WI38 (cell line): ENCODE results near the gene ST3GAL4.

ENCODE experiments used
- H3K4me3 ChIP-seq: 2 replicates; pipeline ENCODE4 v1.5.1; 2011; ENCODE audit warnings: low read depth, mild to moderate bottlenecking, control low read depth, low read length
- TF ChIP-seq, protein P1 (sequence below): IDR thresholded peaks from 2 replicates; pipeline ENCODE4 v1.5.1; 2012; ENCODE audit warnings: low read depth, mild to moderate bottlenecking, control low read depth, low read length

Gene ST3GAL4

DNA sequence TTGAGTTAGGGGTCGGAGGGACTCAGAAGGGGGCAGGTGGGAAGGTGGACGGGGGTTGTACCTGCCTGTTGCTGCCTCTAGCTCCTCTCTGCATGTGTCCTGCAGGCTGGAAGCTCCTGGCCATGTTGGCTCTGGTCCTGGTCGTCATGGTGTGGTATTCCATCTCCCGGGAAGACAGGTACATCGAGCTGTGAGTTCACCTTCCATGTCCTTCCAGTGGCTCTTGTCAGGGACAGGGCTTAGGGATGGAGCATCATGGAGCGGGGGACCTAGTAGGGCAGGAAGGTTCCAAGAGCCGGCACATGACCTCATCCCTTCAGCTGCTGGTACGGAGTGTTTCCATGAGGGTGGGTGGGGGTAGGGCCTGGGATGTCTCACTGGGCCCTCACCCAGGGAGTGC lies 50.9 kb downstream of the ST3GAL4 start:
- TF ChIP-seq, protein P1, sequence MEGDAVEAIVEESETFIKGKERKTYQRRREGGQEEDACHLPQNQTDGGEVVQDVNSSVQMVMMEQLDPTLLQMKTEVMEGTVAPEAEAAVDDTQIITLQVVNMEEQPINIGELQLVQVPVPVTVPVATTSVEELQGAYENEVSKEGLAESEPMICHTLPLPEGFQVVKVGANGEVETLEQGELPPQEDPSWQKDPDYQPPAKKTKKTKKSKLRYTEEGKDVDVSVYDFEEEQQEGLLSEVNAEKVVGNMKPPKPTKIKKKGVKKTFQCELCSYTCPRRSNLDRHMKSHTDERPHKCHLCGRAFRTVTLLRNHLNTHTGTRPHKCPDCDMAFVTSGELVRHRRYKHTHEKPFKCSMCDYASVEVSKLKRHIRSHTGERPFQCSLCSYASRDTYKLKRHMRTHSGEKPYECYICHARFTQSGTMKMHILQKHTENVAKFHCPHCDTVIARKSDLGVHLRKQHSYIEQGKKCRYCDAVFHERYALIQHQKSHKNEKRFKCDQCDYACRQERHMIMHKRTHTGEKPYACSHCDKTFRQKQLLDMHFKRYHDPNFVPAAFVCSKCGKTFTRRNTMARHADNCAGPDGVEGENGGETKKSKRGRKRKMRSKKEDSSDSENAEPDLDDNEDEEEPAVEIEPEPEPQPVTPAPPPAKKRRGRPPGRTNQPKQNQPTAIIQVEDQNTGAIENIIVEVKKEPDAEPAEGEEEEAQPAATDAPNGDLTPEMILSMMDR, result no peak
- no peak overlapping the region for H3K4me3 ChIP-seq

DNA sequence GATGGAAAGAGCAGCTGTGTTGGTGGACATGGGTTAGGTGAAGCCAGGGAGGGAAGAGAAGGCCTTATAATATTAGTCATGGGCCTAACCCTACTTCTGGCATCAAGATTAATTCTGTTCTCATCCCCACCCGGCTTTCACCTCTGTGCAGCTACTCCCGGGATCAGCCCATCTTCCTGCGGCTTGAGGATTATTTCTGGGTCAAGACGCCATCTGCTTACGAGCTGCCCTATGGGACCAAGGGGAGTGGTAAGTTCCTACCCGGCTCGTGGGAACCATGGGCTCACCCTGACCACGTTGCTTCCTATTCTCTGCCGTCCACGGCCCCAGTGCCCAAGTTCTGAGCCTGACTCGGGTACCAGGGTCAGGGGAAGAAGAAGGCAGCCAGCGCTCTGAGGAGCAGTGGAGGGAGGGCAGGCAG lies 51.6 kb downstream of the ST3GAL4 start:
- H3K4me3 ChIP-seq, result no peak overlapping the region
- TF ChIP-seq, protein P1, result no peak

DNA sequence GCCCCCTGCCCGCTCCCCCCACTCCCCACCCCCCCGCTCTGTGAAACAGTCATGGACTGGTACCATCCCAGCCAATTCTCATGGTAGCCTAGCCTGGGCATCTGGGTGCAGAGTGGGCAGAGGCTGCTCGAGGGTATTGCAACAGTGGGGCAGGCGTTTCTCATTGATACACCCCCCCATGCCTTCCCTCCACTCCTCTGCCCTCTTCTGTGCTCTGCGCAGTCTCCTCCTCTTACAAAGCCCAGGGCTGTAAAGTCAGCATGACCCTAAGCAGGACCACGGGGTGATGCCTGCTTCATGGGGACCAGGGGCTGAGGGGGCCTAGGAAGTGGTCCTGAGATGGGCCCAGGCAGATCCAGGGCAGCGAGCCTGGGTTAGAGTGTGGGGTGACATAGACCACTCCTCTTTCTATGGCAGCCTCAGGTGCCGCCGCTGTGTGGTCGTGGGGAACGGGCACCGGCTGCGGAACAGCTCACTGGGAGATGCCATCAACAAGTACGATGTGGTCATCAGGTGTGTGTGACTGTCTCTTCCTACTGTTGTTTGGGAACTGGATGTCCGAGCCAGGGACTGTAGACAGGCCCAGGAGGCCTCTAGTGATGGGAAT lies 52.3 kb downstream of the ST3GAL4 start:
- no peak overlapping the region for H3K4me3 ChIP-seq
- TF ChIP-seq, protein P1, result no peak

DNA sequence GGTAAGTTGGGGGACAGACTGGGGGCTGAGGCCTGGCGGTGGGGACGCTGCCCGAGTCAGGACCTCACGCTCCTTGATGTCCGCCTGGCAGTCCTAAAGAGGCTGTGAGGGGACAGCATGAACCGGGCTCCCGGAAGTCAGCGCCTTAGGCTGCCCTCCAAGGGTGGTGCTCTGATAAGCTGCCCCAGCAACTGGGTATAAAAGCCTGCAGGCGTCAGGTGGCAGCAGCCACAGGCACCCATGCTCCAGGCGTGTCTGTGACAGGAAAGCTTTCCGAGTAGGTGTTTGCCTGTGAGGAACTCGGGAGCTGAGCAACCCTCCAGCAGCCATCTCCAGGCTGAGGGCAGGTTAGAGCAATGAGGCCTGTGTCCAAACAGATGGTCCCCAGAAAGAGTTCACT lies 53.0 kb downstream of the ST3GAL4 start:
- TF ChIP-seq, protein P1, result no peak
- H3K4me3 ChIP-seq, result no peak overlapping the region

DNA sequence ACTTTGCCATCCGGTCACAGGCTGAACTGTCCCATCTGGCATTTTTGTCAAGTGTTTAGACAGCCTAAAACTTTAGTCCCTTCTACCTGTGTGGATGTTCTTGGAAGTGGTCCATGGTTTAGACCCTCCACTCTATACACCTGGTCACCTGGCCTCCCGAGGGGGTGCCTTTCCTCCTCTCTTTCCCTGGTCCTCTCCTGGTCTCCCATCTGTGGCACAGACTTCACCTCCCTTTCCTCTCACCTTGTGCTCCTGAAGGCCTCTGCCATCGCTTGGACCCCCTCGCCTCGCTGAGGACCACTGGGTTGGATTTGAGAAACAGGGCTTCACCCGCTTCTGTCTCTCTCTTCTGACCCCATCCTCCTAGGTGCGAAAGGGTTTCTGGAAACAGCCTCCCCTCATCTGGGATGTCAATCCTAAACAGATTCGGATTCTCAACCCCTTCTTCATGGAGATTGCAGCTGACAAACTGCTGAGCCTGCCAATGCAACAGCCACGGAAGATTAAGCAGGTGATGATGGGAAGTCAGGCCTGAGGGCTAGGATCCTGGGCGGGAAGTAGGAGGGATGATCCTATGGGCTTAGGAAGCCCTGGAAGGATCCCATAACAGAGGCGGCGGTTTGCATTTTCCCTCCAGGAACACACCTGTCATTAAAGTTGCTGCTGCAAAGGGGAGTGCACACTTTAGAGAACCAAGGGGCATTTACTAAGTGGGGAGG lies 53.6 kb downstream of the ST3GAL4 start:
- no peak overlapping the region for H3K4me3 ChIP-seq
- TF ChIP-seq, protein P1, result no peak

DNA sequence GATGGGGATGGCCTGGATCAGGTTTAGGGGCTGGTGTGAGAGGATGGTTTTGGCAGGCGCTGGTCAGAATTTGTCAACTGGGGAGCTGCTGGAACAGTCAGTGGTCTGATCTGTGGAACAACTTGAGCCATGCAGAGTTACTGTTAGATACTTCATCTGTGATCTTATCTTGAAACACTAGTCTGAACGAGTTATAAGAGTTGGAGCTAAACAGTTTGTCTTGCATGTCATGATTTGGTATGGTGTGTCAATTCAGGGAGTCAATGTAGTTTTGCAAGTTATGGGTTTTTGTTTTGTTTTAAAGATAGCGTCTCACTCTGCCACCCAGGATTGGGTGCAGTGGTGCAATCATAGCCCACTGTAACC lies 54.1 kb downstream of the ST3GAL4 start:
- H3K4me3 ChIP-seq, result no peak overlapping the region
- TF ChIP-seq, protein P1, result no peak

DNA sequence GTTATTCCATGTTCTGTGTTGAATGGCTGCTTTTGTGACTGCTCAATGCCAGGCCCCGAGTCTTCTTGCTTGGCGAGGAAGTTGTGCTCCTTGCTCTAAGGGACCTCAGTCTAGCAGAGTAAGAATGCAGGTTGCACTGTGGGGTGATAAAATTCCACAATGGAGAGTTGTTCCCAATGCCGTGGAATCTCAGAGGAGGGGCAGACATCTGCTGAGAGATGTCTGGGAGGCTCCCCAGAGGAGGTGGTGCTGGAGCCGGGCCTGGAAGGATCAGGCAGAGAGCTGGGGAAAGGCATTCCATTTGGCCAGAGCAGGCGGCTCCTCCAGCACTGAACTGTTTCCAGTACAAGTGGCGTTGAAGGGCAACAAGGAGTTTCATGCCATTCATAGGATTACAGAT lies 55.2 kb downstream of the ST3GAL4 start:
- H3K4me3 ChIP-seq, result no peak overlapping the region
- TF ChIP-seq, protein P1, result no peak
